ENCODE data around the gene SMARCAL1.

Gene SMARCAL1

DNA sequence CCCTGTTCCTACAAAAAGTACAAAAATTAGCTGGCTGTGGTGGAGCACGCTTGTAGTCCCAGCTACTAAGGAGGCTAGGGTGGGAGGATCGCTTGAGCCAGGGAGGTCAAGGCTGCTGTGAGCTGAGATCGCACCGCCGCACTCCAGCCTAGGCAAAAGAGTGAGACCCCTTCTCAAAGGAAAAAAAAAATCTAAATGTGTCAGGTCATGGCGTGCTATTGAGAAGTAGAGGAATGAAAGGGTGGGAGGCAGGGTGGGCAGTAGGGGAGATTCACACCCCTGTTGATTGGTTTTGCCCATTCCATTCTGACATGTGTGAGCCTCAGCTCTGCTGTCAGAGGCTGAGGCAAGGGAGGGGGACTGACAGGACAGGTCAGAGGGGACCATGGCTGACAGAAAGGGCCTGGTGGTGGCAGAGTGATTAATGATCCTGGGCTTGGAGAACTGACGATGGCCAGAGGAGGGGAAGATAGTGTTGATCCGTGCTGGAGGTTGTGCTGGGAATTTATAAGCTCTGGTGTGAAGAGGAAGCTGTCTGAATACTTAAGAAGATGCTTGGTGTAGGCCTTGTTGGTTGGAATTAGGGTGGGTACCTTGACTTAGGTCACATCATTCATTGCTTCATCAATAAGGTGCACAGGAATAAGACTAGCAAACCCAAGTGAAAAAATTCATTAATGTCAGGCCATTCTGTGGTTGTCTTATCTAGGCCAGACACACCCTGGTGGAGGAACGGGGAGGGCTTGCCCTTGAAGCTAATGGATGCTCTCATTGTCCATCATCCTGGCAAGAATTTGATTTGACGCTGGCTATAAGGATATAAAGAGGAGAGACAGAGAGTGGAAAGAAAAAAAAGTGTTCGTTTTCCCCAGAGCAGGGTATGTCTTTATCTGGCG, 19.1 kb upstream of the SMARCAL1 start:
- DNase-seq = no peak

DNA sequence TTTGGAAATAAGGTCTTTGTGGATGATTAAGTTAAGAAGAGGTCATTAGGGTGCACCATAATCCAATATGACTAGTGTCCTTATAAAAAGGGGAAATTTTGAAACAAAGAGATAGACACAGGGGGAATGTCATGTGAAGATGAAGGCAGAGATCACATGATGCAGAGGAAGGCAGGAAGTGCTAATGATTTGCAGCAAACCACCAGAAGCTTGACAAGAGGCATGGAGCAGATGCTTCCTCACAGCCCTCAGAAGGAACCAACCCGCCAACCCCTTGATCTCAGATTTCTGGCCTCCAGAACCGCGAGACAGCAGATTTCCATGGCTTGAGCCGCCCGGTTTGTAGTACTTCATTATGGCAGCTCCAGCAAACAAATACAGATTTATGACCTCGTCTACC, 17.4 kb upstream of the SMARCAL1 start:
- no peak for DNase-seq

DNA sequence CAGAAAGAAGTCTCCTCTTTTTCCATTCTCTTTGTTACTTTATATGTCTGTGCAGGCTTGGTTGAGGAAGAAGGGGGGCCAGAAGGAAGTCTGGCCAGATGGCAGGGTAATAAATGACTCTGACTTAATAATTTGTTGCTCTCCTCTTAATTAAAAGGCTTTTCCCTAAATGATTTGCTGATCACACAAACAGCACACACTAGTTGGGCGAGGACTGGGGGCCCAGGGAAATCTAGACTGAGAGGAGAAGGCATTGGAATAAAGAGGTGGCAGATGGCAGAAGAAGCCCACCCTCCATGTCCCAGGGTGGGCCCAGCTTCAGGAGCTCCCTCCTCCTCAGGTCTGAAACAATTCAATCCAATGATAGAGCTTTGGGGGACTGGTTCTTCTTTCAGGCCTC, 12.7 kb upstream of the SMARCAL1 start:
- no peak for DNase-seq

DNA sequence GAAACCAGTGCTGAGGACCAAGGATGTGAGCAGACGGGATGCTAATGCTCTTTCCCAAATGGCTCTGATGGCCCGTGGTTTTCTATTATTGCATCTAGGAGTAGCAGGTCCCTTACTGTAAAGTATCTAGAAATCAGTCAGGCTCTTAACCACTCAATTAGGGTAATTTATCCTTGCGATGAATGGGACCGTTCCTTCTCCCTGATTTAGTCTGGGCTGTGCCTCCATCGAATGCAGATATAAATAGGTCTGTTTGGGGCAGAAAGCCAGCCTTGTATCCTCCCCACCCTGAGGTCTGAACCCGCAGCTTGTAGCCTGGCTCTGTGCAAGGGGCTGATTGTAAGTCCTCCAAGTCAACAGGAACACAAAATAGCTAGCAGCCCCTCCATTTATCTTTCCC, 9.5 kb upstream of the SMARCAL1 start:
- DNase-seq = no peak

DNA sequence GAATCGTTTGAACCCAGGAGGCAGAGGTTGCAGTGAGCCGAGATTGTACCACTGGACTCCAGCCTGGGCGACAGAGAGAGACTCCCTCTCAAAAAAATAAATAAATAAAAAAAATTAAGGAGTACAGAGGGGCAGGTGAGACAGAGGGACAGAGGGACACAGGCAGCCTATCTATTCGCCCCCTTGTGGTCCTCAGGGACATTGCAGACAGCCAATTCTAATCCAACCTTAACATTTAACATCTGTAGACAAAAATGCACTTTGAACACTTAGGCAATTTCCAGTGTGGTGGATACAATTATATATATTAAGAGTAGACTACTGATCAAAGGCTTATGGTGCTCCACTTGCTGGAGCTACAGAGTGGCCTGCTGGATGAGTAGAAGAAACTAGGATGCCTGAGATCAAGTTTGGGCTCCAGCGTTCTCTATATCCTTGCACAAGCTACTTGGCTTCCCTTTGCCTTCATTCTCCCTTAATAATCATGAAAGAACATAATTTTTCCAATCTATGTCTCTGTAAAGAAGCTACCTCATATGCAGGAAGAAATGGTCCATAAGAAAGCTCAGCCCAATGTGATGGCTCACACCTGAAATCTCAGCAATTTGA, 8.2 kb upstream of the SMARCAL1 start:
- peak; percentile 8 for DNase-seq

DNA sequence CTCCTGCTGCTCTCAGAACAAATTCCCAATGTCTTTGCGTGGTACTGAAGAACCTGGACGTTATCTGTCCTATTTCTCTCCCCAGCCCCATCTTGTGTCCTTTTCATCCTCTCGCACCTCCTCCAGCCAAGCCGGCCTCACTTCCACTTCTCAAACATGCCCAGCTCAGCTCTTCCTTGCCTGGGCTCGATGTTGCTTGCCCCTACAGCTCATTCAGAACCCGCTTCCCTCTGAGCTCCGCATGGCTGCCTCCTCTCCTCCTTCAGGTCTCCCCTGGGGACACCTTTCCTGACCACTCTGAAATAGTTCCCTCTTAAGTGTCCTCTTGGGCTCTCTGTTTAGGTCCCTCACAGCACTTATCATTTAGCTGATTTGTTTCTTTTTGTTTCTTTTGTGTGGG, 6.7 kb upstream of the SMARCAL1 start:
- no peak for DNase-seq

DNA sequence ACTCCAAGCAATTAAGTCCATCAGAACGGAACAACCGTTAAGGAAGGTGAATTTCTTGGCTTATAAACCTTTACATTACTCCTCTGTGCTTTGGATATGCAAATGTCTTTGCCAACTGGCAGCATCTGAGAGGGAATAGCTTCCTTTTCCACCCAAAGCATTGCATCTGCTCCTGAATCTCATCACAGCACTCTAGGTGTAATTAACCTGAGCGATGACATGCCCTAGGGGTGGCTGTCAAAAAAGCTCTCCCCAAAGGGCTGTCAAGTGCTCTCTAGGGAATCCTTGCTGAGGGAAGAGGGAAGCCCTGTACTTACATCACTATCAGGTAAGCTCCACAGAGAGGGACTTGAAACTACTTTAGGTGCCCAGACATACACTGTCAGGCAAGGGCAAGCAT, 5.5 kb upstream of the SMARCAL1 start:
- no peak for DNase-seq

DNA sequence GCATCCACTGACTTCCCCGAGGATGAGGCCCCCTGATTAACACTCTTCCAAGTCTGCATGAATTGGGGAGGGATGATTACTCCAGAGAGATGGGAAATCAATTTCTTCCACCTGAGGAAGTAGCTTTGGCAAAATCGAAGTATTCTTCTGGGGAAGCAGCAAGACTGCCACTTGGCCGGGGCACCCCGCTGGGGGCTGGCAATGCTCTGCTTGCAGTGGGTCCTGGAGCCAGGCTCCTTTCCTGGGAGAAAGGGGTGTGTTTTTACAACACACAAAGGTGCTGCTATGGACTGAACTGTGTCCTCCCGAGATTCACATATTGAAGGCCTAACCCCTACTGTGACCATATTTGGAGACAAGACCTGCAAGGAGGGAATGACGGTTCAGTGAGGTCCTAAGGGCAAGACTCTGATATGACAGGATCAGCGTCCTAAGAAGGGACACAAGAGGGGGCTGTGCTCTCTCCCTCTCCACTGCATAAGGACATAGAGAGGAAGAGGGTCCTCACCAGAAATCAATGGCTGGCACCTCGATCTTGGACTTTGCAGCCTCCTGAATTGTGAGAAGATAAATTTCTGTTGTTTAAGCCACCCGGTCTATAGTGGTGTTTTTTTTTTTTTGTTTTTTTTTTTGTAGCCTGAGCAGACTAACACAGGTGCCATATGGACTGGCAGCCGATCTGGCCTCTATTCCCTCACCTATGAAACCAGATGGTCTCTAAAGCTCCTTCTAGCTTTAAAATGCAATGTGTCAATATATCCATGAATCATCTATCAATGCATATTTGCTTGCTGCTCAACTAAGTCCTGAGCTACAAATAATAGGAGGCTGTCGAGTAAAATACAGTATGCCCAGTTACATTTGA, 3.6 kb upstream of the SMARCAL1 start:
- DNase-seq = no peak

DNA sequence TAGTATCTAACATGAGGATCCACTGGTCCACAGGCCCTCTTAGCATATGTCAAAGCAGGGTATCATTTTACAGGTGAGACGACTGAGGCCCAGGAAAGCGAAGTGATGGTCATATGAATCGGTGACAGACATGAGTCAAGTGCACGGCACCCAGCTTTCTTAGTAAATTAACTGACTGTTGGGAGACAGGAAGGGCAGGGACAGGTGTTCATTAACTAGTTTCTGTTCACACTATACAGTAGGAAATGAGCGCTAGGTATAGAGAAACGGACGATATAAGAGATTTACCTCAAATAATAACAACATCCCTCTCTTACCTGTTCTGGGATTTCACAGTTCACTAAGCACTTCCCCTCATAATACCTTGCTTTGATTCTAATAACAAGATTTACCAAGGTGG, 1.7 kb upstream of the SMARCAL1 start:
- no peak for DNase-seq

DNA sequence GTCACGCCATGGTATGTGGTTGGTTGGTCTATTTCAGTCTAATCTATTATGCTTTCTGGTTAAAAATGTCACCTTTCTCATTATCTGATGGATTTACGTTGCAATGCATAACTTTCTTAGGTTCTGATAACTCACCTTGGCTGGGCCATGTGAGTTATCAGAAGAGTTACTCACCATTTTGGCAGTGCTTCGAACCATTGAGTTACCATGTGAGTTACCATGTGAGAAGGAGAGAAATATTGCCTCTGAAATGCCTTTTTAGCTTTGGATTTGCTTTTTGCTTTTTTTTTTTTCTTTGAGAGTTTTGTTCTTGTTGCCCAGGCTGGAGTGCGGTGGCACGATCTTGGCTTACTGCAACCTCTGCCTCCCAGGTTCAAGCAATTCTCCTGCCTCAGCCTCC, 1.6 kb downstream of the SMARCAL1 start:
- DNase-seq = no peak

DNA sequence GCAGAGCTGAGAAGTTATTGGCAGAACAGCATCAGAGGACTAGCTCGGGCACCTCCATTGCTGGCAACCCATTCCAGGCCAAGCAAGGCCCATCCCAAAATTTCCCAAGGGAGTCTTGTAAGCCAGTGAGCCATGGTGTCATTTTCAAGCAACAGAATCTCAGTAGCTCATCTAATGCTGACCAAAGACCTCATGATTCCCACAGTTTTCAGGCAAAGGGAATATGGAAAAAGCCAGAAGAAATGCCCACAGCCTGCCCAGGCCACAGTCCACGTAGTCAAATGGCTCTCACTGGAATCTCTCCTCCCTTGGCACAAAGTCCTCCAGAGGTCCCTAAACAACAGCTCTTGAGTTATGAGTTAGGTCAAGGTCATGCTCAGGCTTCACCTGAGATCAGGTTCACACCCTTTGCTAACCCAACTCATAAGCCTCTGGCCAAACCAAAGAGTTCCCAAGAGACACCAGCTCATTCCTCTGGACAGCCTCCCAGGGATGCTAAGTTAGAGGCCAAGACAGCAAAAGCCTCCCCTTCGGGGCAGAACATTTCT, 2.6 kb downstream of the SMARCAL1 start:
- no peak for DNase-seq

DNA sequence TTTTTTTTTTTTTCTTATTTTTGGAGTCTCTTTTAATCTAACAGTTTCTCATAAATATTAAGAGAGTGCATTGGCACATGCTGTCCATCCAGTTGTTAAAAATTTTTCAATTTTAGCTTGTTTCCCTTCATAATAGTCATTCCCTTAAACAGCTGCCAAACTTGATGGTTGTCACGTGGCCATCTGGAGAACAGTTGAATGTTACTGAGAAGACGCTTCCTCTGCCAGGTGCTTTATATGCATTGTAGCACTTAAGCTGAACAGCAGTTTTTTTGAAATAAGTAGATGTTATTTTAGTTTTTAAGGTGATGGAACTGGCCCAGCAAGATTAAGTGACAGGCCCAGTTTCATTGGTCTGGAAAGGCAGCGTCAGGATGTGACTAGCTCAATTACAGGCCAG, 3.3 kb downstream of the SMARCAL1 start:
- DNase-seq = no peak

DNA sequence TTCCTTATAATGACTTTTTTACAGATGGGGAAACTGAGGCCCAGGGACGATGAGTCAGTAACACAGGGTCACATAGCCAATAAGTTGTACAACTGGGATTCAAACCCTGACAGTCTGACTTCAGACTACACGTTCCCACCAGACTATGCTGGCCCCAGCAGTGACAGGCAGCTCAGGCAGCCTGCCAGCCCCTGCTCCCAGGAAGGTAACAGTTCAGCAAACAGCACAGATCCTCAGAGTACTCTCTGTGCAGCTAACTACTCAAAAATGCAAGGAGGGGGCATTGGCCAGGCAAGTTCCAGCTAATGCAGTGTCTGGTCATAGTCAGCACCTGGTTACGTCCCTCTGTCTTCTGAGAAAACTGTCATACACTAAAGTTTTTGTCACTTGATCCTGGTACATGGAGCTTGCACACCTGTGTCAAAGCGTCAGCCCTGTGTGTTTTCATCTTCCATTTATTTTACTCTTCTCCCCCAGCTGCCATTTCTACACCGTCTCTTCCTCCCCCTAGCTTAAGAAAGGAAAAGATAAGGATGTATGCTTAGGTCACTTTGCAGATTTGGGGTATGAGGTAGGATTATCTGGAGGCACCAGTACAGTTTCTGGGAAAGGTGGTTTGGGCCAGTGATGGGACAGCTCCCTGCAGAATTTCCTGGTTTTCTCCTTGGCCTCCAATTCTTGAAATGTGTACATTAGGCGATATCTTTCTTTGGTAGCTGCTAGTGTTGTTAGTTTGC, 4.5 kb downstream of the SMARCAL1 start:
- no peak for DNase-seq

DNA sequence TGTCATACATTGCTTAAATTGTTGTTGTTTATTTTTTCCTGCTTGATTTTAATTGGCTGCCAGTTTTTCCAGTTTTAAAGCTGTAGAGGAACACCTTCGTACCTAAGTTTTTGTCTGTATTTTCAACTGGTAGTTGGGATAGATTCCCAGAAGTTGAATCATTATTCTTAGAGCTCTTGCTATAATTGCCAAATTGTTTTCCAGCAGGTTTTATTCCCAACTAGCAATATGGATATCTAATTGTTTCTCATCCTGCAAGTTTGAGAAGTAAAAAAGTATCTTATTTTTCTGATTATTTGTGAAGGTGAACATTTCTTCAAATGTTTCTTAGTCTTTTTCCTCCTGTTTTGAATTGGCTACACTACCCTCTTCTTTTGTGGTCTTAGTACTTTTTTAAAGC, 6.7 kb downstream of the SMARCAL1 start:
- DNase-seq = no peak

DNA sequence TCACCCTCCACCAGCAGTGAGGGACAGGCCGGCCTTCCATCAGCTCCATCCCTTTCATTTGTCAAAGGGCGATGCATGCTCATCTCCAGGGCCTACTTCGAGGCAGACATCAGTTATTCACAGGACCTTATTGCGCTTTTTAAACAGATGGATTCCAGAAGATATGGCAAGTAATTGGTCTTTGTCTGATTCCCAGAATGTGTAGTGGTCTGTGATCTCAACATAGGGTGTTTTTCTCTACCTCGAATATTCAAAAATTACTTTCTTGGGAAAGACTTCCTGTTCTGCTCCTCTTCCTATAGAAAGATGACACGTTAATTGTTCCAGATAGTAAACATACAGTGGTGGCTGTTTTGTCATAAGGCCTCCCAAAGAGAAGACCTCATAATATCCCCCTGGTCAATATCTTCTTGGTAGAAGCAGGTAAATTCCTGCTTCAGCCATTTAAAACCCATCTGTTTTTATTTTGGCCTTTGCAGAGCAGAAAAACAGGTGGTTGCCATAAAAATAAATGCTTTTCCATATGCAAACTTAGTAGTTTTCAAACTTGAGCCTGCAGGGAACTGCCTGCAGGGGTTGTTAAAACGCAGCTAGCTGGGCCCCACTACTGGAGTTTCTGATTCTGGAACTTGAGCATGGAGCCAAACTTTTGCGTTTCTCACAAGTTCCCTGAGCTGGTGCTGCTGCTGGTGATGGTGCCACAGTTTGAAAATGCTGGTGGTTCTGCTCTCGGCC, 8.2 kb downstream of the SMARCAL1 start:
- DNase-seq = no peak

DNA sequence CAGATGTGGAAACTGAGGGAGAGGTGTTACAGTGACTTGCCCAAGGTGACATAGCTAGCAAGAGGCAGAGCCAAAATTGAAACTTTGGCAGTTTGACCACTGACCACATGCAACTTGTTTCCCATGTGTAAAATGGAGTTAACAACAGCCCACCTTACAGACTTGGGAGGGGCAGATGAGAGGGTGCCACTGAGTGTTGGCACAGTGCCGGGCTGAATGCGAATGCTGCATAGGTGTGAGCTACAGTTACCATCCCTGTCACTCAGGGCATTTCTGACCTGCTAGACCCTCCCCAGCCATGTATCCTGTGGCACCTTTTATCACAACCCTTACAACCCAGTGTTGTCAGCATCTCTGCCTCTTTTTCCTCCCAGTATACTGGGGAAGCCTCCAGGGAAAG, 10.8 kb downstream of the SMARCAL1 start:
- no peak for DNase-seq

DNA sequence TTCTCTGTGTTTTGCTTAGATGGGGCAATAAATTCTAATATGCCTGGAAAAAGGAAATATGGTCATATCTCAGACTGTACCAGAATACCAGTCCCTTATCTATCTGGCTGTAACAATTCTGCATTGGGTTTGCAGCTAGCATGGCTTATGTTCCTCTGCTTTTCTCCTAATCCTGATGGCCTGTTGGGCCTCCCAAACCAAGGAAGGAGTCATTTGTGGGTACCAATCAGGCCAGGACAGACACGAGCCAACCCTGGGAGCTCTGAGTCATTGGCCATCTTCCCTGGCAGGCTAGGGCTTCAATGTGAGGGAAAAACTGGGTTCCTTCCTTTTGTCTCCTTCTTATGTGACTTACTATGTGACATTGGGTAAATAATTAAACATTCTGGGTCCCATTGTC, 12.0 kb downstream of the SMARCAL1 start:
- no peak for DNase-seq

DNA sequence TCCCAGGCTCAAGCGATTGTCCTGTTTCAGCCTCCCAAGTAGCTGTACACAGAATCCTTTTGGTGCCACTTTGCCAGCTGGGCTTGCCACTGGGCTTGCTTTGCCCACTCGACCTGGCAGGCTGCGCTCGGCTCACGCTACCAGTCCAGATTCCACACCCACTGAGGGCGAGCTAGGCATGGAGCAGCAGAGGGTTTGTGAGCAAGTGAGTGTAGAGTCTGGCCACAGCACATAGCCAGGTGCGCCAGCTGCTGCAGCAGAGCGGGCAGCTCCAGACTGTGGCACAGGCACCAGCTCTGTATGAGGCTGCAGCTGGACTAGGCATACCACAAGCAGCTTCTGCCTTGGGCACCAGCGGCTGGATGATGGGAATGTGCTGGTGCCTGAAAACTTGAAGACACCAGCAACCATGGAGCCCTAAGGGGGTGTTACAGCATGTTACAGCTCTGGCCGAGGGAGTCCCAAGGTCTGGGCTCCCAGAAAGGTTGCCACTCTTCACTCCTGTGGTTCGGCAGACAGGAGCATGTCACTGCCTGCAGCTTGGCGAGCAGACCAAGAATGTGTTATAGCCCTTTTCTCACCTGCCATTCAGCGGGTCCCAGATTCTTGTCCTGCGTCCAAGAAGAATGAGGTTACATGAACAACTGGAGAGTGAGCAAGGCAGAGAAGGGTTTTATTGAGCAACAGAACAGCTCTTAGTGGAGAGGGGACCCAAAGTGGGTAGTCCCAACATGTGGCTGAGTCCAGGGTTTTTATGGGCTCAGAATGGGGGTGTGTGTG, 12.9 kb downstream of the SMARCAL1 start:
- no peak for DNase-seq

DNA sequence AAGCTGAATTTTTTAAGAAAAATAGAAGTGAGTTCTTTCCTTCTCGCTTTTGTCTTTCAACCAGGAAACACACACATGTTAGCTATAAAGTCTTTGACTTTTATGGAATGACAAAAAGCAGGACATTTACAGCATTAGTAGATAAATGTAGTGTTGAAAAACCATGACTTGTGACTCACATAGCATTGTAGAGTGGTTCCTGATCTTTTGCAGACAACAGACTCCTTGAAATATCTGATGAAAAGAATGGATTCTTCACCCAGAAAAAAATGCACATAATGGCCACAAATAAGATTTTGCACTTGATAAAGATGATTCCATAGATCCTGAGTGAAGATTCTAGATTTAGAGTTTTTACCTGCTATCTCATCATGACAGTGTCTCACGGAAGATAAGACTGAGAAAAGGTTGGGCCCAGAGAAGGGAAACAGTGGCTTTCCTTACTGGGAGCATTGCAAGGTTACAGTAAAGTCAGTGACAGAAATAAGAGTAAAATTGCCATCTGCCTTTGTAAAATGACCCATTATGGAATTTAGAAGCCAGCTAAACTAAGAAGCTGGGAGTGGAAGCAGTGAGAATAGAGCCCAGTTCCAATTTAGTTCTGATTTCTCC, 14.0 kb downstream of the SMARCAL1 start:
- no peak for DNase-seq

DNA sequence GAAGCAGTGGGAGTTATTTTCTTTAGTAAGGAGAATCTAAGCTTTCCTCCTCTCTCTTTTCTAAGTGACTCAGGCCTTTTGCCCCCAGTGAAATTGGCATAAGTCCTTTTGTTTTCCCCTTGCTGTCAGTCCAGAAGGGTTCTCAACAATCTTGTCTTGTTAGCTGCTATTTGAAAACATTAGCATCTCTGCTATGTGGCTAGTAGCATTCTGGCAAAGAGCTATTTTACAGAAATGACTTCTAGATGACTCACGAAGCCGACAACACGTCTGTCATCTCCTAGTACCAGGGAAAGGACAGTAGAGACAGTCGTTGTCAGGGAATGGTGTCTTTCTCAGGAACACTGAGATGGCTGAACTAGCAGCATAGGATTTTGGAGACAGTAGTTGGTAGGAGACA, 14.7 kb downstream of the SMARCAL1 start:
- DNase-seq = no peak
